H1 (cell line): ENCODE data around the gene EPB42. TPM values are rescaled to one million over a fixed set of nuclear protein-coding genes. Genes with fewer than 3 reads are reported as not detected.

Experiments used
- CTCF ChIA-PET: fragments of 300-600 bp; sonication (Branson Sonifier 250); formaldehyde crosslinking; loops from one replicate; lab custom pipeline; 2021; ENCODE audit not compliant: partially characterized antibody; lab: Charles Lee
- POLR2A ChIA-PET: fragments of 300-600 bp; sonication (Branson Sonifier 250); formaldehyde crosslinking; loops from one replicate; lab custom pipeline; 2021; ENCODE audit warnings: inconsistent platforms; ENCODE audit not compliant: partially characterized antibody; lab: Charles Lee
- DNase-seq, 2 experiments: peaks; one replicate each; pipeline versions ENCODE4 v3.0.0 to v3.0.0-alpha.2; 2010 to 2022; ENCODE audit warnings: low spot score in 2 of 2, low read depth in 1 of 2, mixed read lengths in 1 of 2
- FAIRE-seq: peaks from 2 replicates; lab custom pipeline; 2011; peaks lifted over from hg19 to GRCh38; lab: Jason Lieb, UNC
- H2AFZ ChIP-seq: 2 replicates; pipeline ENCODE4 v1.8.1; 2012; ENCODE audit warnings: low read length, inconsistent platforms
- H2AK5ac ChIP-seq: 2 replicates; pipeline ENCODE4 v1.6.1; 2013; ENCODE audit warnings: low read depth, low read length
- H2BK120ac ChIP-seq: replicated peaks from 2 replicates; pipeline ENCODE3; 2013; ENCODE audit warnings: low read depth, low read length, inconsistent platforms
- H2BK12ac ChIP-seq: 2 replicates; pipeline ENCODE4 v1.6.1; 2013; ENCODE audit warnings: low read depth, low read length
- H2BK15ac ChIP-seq: 2 replicates; pipeline ENCODE4 v1.6.1; 2013; ENCODE audit warnings: low read length
- H2BK20ac ChIP-seq: 2 replicates; pipeline ENCODE4 v1.6.1; 2013; ENCODE audit warnings: low read length
- H2BK5ac ChIP-seq: 2 replicates; pipeline ENCODE4 v1.6.1; 2013; ENCODE audit warnings: low read depth, low read length
- H3K14ac ChIP-seq: 2 replicates; pipeline ENCODE4 v1.6.1; 2013; ENCODE audit warnings: inconsistent platforms; ENCODE audit not compliant: insufficient read length
- H3K18ac ChIP-seq: 2 replicates; pipeline ENCODE4 v1.6.1; 2013; ENCODE audit warnings: low read length; ENCODE audit errors: extremely low read depth
- H3K23ac ChIP-seq: 2 replicates; pipeline ENCODE4 v1.6.1; 2013; ENCODE audit warnings: inconsistent platforms; ENCODE audit not compliant: insufficient read length
- H3K23me2 ChIP-seq: 2 replicates; pipeline ENCODE4 v1.6.1; 2013; ENCODE audit warnings: low read depth, low read length
- H3K27ac ChIP-seq: 2 replicates; pipeline ENCODE4 v1.6.1; 2011; ENCODE audit warnings: low read depth, low read length, inconsistent platforms
- H3K27me3 ChIP-seq, 4 experiments: replicated peaks in 1 of 4; 1 replicate in 1 of 4; 2 replicates in 3 of 4; pipeline versions ENCODE4 v1.6.1 to v1.8.1; 2011 to 2013; ENCODE audit warnings: low read length in 3 of 4, mild to moderate bottlenecking in 3 of 4, inconsistent platforms in 2 of 4, mixed read lengths in 2 of 4, moderate library complexity in 1 of 4; ENCODE audit not compliant: control insufficient read depth in 3 of 4, insufficient read depth in 3 of 4; ENCODE audit errors: extremely low read depth in 1 of 4
- H3K36me3 ChIP-seq, 4 experiments: 2 replicates each; pipeline versions ENCODE4 v1.6.1 to v1.8.1; 2011 to 2013; ENCODE audit warnings: mild to moderate bottlenecking in 4 of 4, low read length in 3 of 4, moderate library complexity in 2 of 4, control low read depth in 1 of 4, inconsistent platforms in 1 of 4; ENCODE audit not compliant: insufficient read depth in 4 of 4, control insufficient read depth in 2 of 4
- H3K4ac ChIP-seq: replicated peaks from 2 replicates; pipeline ENCODE3; 2013; ENCODE audit warnings: low read length, low read depth, mixed read lengths, inconsistent platforms; ENCODE audit not compliant: insufficient read length
- H3K4me1 ChIP-seq, 4 experiments: replicated peaks in 1 of 4; 1 replicate in 1 of 4; 2 replicates in 3 of 4; pipeline versions ENCODE4 v1.6.1 to v1.8.1; 2011 to 2013; ENCODE audit warnings: low read length in 3 of 4, inconsistent platforms in 2 of 4, mixed read lengths in 1 of 4; ENCODE audit not compliant: insufficient read depth in 4 of 4, control insufficient read depth in 3 of 4
- H3K4me2 ChIP-seq, 2 experiments: 2 replicates each; pipeline versions ENCODE4 v1.6.1 to v1.8.1; 2011 to 2013; ENCODE audit warnings: low read depth in 2 of 2, low read length in 2 of 2, control low read depth in 1 of 2, inconsistent platforms in 1 of 2, mild to moderate bottlenecking in 1 of 2; ENCODE audit not compliant: insufficient read depth in 1 of 2
- H3K4me3 ChIP-seq, 4 experiments: fragments of 200-600, 300-600 bp in 1 of 4; sonication (generic), shearing (Covaris generic), sonication (Bioruptor Twin) in 1 of 4; 2 replicates each; pipeline versions ENCODE4 v1.5.1 to v1.8.1; 2011 to 2016; ENCODE audit warnings: low read length in 4 of 4, low read depth in 3 of 4, control low read depth in 2 of 4, inconsistent platforms in 2 of 4, mild to moderate bottlenecking in 2 of 4, mixed read lengths in 1 of 4, moderate library complexity in 1 of 4; ENCODE audit not compliant: insufficient read depth in 2 of 4; ENCODE audit errors: extremely low read depth in 1 of 4
- H3K56ac ChIP-seq: replicated peaks from 2 replicates; pipeline ENCODE3; 2013; ENCODE audit warnings: low read depth, mild to moderate bottlenecking, mixed read lengths, low read length, inconsistent platforms; ENCODE audit not compliant: insufficient read length
- H3K79me1 ChIP-seq: 2 replicates; pipeline ENCODE4 v1.6.1; 2013; ENCODE audit warnings: low read depth, low read length, control low read depth
- H3K79me2 ChIP-seq, 2 experiments: 2 replicates each; pipeline versions ENCODE4 v1.6.1 to v1.8.1; 2012 to 2013; ENCODE audit warnings: low read length in 2 of 2, mild to moderate bottlenecking in 2 of 2, inconsistent platforms in 1 of 2; ENCODE audit not compliant: insufficient read depth in 2 of 2, control insufficient read depth in 1 of 2
- H3K9ac ChIP-seq, 4 experiments: replicated peaks in 1 of 4; 1 replicate in 1 of 4; 2 replicates in 3 of 4; pipeline versions ENCODE4 v1.6.1 to v1.8.1; 2011 to 2013; ENCODE audit warnings: low read depth in 3 of 4, low read length in 3 of 4, control low read depth in 2 of 4, mild to moderate bottlenecking in 2 of 4, moderate library complexity in 2 of 4, inconsistent platforms in 1 of 4; ENCODE audit errors: extremely low read depth in 1 of 4
- H3K9me3 ChIP-seq, 2 experiments: 2 replicates each; pipeline versions ENCODE4 v1.6.1 to v1.8.1; 2012 to 2013; ENCODE audit warnings: mild to moderate bottlenecking in 2 of 2, moderate library complexity in 2 of 2, control low read depth in 1 of 2, inconsistent platforms in 1 of 2, low read depth in 1 of 2, low read length in 1 of 2, mixed read lengths in 1 of 2; ENCODE audit not compliant: insufficient read depth in 2 of 2
- H4K20me1 ChIP-seq, 2 experiments: replicated peaks in 1 of 2; 2 replicates each; pipeline versions ENCODE3 to v1.8.1; 2011 to 2013; ENCODE audit warnings: inconsistent platforms in 2 of 2, low read length in 2 of 2, mild to moderate bottlenecking in 1 of 2; ENCODE audit not compliant: insufficient read depth in 2 of 2, control insufficient read depth in 1 of 2
- H4K5ac ChIP-seq: 2 replicates; pipeline ENCODE4 v1.6.1; 2013; ENCODE audit warnings: low read length, low read depth, mixed read lengths, inconsistent platforms; ENCODE audit not compliant: insufficient read length
- H4K8ac ChIP-seq: 2 replicates; pipeline ENCODE4 v1.8.0; 2013; ENCODE audit warnings: mild to moderate bottlenecking, moderate library complexity, low read length, inconsistent platforms; ENCODE audit not compliant: insufficient read depth; ENCODE audit errors: extremely low read depth
- H4K91ac ChIP-seq: replicated peaks from 2 replicates; pipeline ENCODE3; 2013; ENCODE audit warnings: low read length, mixed read lengths, inconsistent platforms; ENCODE audit not compliant: insufficient read length
- CBX5 ChIP-seq: fragments of 300-800, 300-1000 bp; sonication (generic); IDR thresholded peaks from 2 replicates; pipeline ENCODE4 v1.7.1; 2016; ENCODE audit warnings: antibody characterized with exemption, low read length, low read depth
- CHD2 ChIP-seq: IDR thresholded peaks from 2 replicates; pipeline ENCODE4 v1.6.1; 2012; ENCODE audit warnings: low read length, improper control_type of control experiment
- CREB1 ChIP-seq: IDR thresholded peaks from 2 replicates; pipeline ENCODE4 v1.6.1; 2012; ENCODE audit warnings: inconsistent platforms
- KDM1A ChIP-seq: fragments of 200-600, 300-600 bp; sonication (generic); IDR thresholded peaks from 2 replicates; pipeline ENCODE4 v1.7.1; 2016; ENCODE audit warnings: mild to moderate bottlenecking, low read length, borderline replicate concordance
- KDM4A ChIP-seq: IDR thresholded peaks from one replicate; pipeline ENCODE4 v1.7.1; 2012; ENCODE audit warnings: low read depth, mild to moderate bottlenecking, moderate library complexity, low read length, inconsistent platforms; ENCODE audit not compliant: severe bottlenecking
- MAFK ChIP-seq: IDR thresholded peaks from 2 replicates; pipeline ENCODE4 v1.6.1; 2012; ENCODE audit warnings: low read depth, mild to moderate bottlenecking, improper control_type of control experiment, low read length
- NANOG ChIP-seq: IDR thresholded peaks from 2 replicates; pipeline ENCODE4 v1.6.1; 2011; ENCODE audit warnings: low read length, low read depth, mild to moderate bottlenecking, inconsistent platforms; ENCODE audit not compliant: insufficient read depth, poor library complexity, severe bottlenecking
- POLR2A ChIP-seq, 2 experiments: IDR thresholded peaks; 1 replicate in 1 of 2; 2 replicates in 1 of 2; pipeline ENCODE4 v1.6.1; 2011; ENCODE audit warnings: low read depth in 2 of 2, low read length in 2 of 2, mild to moderate bottlenecking in 2 of 2; ENCODE audit errors: control extremely low read depth in 1 of 2
- RBBP5 ChIP-seq: IDR thresholded peaks from 2 replicates; pipeline ENCODE4 v1.7.1; 2012; ENCODE audit warnings: low read depth, mild to moderate bottlenecking, inconsistent platforms, low read length, moderate library complexity, borderline replicate concordance
- SIX5 ChIP-seq: IDR thresholded peaks from 2 replicates; pipeline ENCODE4 v1.6.1; 2011; ENCODE audit warnings: mild to moderate bottlenecking, low read depth, low read length
- SP1 ChIP-seq: IDR thresholded peaks from 2 replicates; pipeline ENCODE4 v1.6.1; 2011; ENCODE audit warnings: low read depth, low read length
- SRF ChIP-seq: IDR thresholded peaks from 2 replicates; pipeline ENCODE4 v1.6.1; 2011; ENCODE audit warnings: mild to moderate bottlenecking, low read depth, low read length, moderate library complexity
- SUZ12 ChIP-seq: fragments of 200-600 bp; sonication (generic); IDR thresholded peaks from 2 replicates; pipeline ENCODE4 v1.6.1; 2012; ENCODE audit warnings: mild to moderate bottlenecking, inconsistent platforms, low read length, moderate library complexity, mixed read lengths
- WGBS, 2 experiments: shearing (Covaris generic) in 1 of 2; methylation state at CpG; one replicate each; pipeline versions ENCODE4 v1.1.6 to v1.1.7; 2013 to 2015; ENCODE audit warnings: low lambda C conversion rate in 2 of 2, mixed read lengths in 2 of 2, inconsistent platforms in 1 of 2, low coverage in 1 of 2, missing lambda C conversion rate in 1 of 2; ENCODE audit not compliant: insufficient replicate concordance in 2 of 2, insufficient coverage in 1 of 2, insufficient read length in 1 of 2; ENCODE audit errors: extremely low coverage in 1 of 2, missing lambda C conversion rate in 1 of 2; 5-methylcytosine and 5-hydroxymethylcytosine counted together
- polyA plus RNA-seq, 7 experiments: library from polyadenylated mRNA; depleted of rRNA in 3 of 7; stranded (reverse) in 5 of 7; unstranded in 2 of 7; fragments of >200 nt in 5 of 7; fragments of 200-250 nt in 2 of 7; gene quantifications; 1 replicate in 5 of 7; 2 replicates in 1 of 7; 4 replicates in 1 of 7; pipeline versions ENCODE4 v1.2.1 to v1.2.3, GENCODE V29; 2011 to 2013; ENCODE audit warnings: missing spikeins in 2 of 7, mixed read lengths in 2 of 7
- total RNA-seq: library from RNA; stranded (reverse); fragmentation: NEBNext Ultra II Directional; extraction: Animal tissue kit (Norgen Biotek cat#: 25700); gene quantifications from 2 replicates; pipeline ENCODE4 v1.2.1, GENCODE V29; 2021
- TF ChIP-seq, protein P1 (sequence below): IDR thresholded peaks from 2 replicates; pipeline ENCODE4 v1.6.1; 2012; ENCODE audit warnings: low read length, inconsistent platforms

Gene EPB42
- total and polyA plus RNA-seq, 2 of the 8 experiments (the other 6 are each of a cell fraction or from before 2014, with no cell fraction given) = not detected

DNA sequence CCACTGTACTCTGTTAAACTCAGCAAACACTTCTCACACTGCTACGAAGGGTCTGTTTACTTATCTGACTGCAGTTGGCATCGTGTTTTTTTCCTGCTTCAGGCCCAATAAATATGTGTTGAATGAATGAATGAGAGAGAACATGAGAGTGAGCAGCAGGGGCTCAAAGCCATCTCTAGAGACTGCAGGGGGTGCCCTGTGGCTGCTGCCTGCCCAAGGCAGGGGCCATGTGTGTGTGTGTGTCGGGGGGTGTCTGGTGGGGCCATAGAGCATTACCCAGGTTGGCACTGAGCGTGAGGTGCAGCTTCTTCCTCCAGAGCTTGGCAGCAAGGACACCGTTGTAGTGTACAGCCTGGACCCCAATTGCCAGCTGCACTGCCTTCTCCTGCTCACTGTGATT, 14.8 kb downstream of the EPB42 start:
- H3K14ac ChIP-seq = no peak overlapping the region
- no peak overlapping the region for H2BK12ac ChIP-seq
- H3K27ac ChIP-seq = no peak overlapping the region
- ChIA-PET CTCF (interaction anchor here (1.0 to 9.6 kb wide), 7 partner anchors 8 to 89 kb away, joined by 3 to 109 read pairs (median 13); no protein-coding TSS in a partner anchor), POLR2A (no interaction called here)
- no peak overlapping the region for H3K18ac ChIP-seq
- FAIRE-seq (no peak), DNase-seq (no peak)
- H2BK5ac ChIP-seq = no peak overlapping the region
- H2BK15ac ChIP-seq = no peak overlapping the region
- H4K91ac ChIP-seq = no peak overlapping the region
- 81% methylated on average over 4 of the region's 5 CpGs; no CpG with 5 or more reads in 1 of the 2 experiments for WGBS, 2 experiments
- H3K23ac ChIP-seq = no peak overlapping the region
- peaks cover 0 to 3% (median 0%) of the 10 kb centered on the region in 4 experiments; a peak in 1 of 7 replicates for H3K4me1 ChIP-seq
- H2AK5ac ChIP-seq = no peak overlapping the region
- no peaks in the 10 kb centered on the region for H3K23me2 ChIP-seq
- no peak overlapping the region for H3K4me3 ChIP-seq
- H3K27me3 ChIP-seq = no peaks in the 10 kb centered on the region
- H3K9ac ChIP-seq = no peak overlapping the region
- H2BK120ac ChIP-seq = no peak overlapping the region
- H3K4me2 ChIP-seq = no peak overlapping the region
- H2BK20ac ChIP-seq = no peak overlapping the region
- no peaks in the 10 kb centered on the region for H4K20me1 ChIP-seq
- no peaks in the 10 kb centered on the region for H3K79me1 ChIP-seq
- H4K5ac ChIP-seq = no peak overlapping the region
- H3K9me3 ChIP-seq = no peaks in the 10 kb centered on the region
- no peak overlapping the region for H3K4ac ChIP-seq
- H3K56ac ChIP-seq = no peak overlapping the region
- H4K8ac ChIP-seq = no peak overlapping the region
- H3K79me2 ChIP-seq = no peaks in the 10 kb centered on the region
- no peak overlapping the region for H2AFZ ChIP-seq
- no peaks in the 10 kb centered on the region for H3K36me3 ChIP-seq
- TF ChIP-seq CREB1 (no peak), RBBP5 (no peak), KDM4A (no peak), CBX5 (no peak), MAFK (no peak), KDM1A (no peak), CHD2 (no peak), SUZ12 (no peak), NANOG (no peak), SIX5 (no peak), SRF (no peak), SP1 (no peak), POLR2A (IDR thresholded peaks at IDR 0.05; ENCODE audit: control extremely low read depth in 1 of 2, low read depth in 2 of 2, low read length in 2 of 2) (no peak)
- TF ChIP-seq, protein P1, sequence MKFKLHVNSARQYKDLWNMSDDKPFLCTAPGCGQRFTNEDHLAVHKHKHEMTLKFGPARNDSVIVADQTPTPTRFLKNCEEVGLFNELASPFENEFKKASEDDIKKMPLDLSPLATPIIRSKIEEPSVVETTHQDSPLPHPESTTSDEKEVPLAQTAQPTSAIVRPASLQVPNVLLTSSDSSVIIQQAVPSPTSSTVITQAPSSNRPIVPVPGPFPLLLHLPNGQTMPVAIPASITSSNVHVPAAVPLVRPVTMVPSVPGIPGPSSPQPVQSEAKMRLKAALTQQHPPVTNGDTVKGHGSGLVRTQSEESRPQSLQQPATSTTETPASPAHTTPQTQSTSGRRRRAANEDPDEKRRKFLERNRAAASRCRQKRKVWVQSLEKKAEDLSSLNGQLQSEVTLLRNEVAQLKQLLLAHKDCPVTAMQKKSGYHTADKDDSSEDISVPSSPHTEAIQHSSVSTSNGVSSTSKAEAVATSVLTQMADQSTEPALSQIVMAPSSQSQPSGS = no peak
